GM19351 (cell line): Measurements from ENCODE around the gene FAM9B.
"Not testable (repeated sequence)": the region's sequence is repeated elsewhere in the genome, so short reads cannot be mapped to it uniquely, and the experiment has no call there.

Source experiments
- ATAC-seq: cut with Tn5 transposase; IDR thresholded peaks from one replicate; pipeline ENCODE4 v1.9.1; 2021; ENCODE audit warnings: mild to moderate bottlenecking, moderate library complexity; ENCODE audit not compliant: unreplicated experiment

FAM9B gene

GRCh38 chrX:9033989-9034388 lies at the start of gene FAM9B:
FAM9B (minus strand) TSS chrX:9034127; CDS start chrX:9032986, 1,141 bp downstream.
- ATAC-seq = no peak

- no peak for ATAC-seq
Measured at GRCh38 chrX:9081271-9081670, 47.3 kb upstream of the FAM9B start.

- no peak for ATAC-seq
Measured at GRCh38 chrX:9074326-9074725, 40.4 kb upstream of the FAM9B start.

- no peak for ATAC-seq
Measured at GRCh38 chrX:9072281-9072680, 38.4 kb upstream of the FAM9B start.

GRCh38 chrX:9071031-9071650 lies 37.2 kb upstream of the FAM9B start:
- ATAC-seq = no peak

- no peak for ATAC-seq
Measured at GRCh38 chrX:9069573-9069972, 35.6 kb upstream of the FAM9B start.

GRCh38 chrX:9064694-9065093 lies 30.8 kb upstream of the FAM9B start:
- ATAC-seq = no peak

- ATAC-seq = no peak
Measured at GRCh38 chrX:9062641-9063040, 28.7 kb upstream of the FAM9B start.

GRCh38 chrX:9055354-9055753 lies 21.4 kb upstream of the FAM9B start:
- ATAC-seq = no peak

- ATAC-seq = no peak
Measured at GRCh38 chrX:9052081-9052480, 18.2 kb upstream of the FAM9B start.

- ATAC-seq = no peak
Measured at GRCh38 chrX:9050331-9050730, 16.4 kb upstream of the FAM9B start.

GRCh38 chrX:9048801-9049200 lies 14.9 kb upstream of the FAM9B start:
- ATAC-seq = no peak

GRCh38 chrX:9038244-9038643 lies 4.3 kb upstream of the FAM9B start:
- no peak for ATAC-seq

GRCh38 chrX:9037296-9037695 lies 3.4 kb upstream of the FAM9B start:
- ATAC-seq = no peak

GRCh38 chrX:9033586-9033985 lies 341 bp downstream of the FAM9B start:
- ATAC-seq = no peak

- ATAC-seq = no peak
Measured at GRCh38 chrX:9033179-9033578, 748 bp downstream of the FAM9B start.

GRCh38 chrX:9023293-9023692 lies 10.6 kb downstream of the FAM9B start:
- no peak for ATAC-seq

- no peak for ATAC-seq
Measured at GRCh38 chrX:9019151-9019550, 14.8 kb downstream of the FAM9B start.

- ATAC-seq = not testable (repeated sequence)
Measured at GRCh38 chrX:9018332-9018731, 15.6 kb downstream of the FAM9B start.

GRCh38 chrX:9003041-9003440 lies 30.9 kb downstream of the FAM9B start:
- no peak for ATAC-seq

- ATAC-seq = no peak
Measured at GRCh38 chrX:8988446-8988845, 45.5 kb downstream of the FAM9B start.

- ATAC-seq = no peak
Measured at GRCh38 chrX:8987672-8988250, 46.2 kb downstream of the FAM9B start.

GRCh38 chrX:8984231-8984630 lies 49.7 kb downstream of the FAM9B start:
- ATAC-seq = no peak
